HEK293 (cell line): ENCODE data around the gene RGL3.
A peak's percentile ranks its signal among the peaks of the same experiment; 100 is the strongest.

Experiments used
- GLI2 ChIP-seq: fragments of 450-650 bp; formaldehyde crosslinking; IDR thresholded peaks from 2 replicates; pipeline ENCODE4; 2017; ENCODE audit warnings: missing biosample characterization, missing genetic modification characterization, low read depth, borderline replicate concordance
- HOXC10 ChIP-seq: sonication (generic); formaldehyde crosslinking; IDR thresholded peaks from 2 replicates; pipeline ENCODE4 v1.8.1; 2023; ENCODE audit warnings: mild to moderate bottlenecking, missing genetic modification reagents
- KLF1 ChIP-seq: fragments of 450-650 bp; formaldehyde crosslinking; IDR thresholded peaks from 2 replicates; pipeline ENCODE4 v1.5.1; 2016; ENCODE audit warnings: missing biosample characterization, missing genetic modification characterization
- KLF10 ChIP-seq: fragments of 450-650 bp; IDR thresholded peaks from 2 replicates; pipeline ENCODE4 v1.5.1; 2018; ENCODE audit warnings: missing biosample characterization, mild to moderate bottlenecking, missing genetic modification characterization
- KLF9 ChIP-seq: fragments of 450-650 bp; formaldehyde crosslinking; IDR thresholded peaks from 2 replicates; pipeline ENCODE4 v1.5.1; 2016; ENCODE audit warnings: missing biosample characterization, missing genetic modification characterization, low read depth
- MZF1 ChIP-seq: fragments of 450-650 bp; formaldehyde crosslinking; IDR thresholded peaks from 2 replicates; pipeline ENCODE4 v1.5.1; 2017; ENCODE audit warnings: missing biosample characterization, missing genetic modification characterization, borderline replicate concordance
- WT1 ChIP-seq: fragments of 450-650 bp; formaldehyde crosslinking; IDR thresholded peaks from 2 replicates; pipeline ENCODE4 v1.5.1; 2016; ENCODE audit warnings: missing biosample characterization, missing genetic modification characterization
- YY1 ChIP-seq: fragments of 450-650 bp; formaldehyde crosslinking; IDR thresholded peaks from 2 replicates; pipeline ENCODE4 v1.5.1; 2018; ENCODE audit warnings: missing biosample characterization, missing genetic modification characterization
- ZFHX2 ChIP-seq: fragments of 450-650 bp; formaldehyde crosslinking; conservative IDR thresholded peaks from 2 replicates; pipeline ENCODE4 v1.5.1; 2016; ENCODE audit warnings: missing biosample characterization, missing genetic modification characterization
- ZFP69B ChIP-seq: fragments of 450-650 bp; formaldehyde crosslinking; IDR thresholded peaks from 2 replicates; pipeline ENCODE4 v1.5.1; 2016; ENCODE audit warnings: missing biosample characterization, missing genetic modification characterization
- ZNF112 ChIP-seq: fragments of 450-650 bp; formaldehyde crosslinking; IDR thresholded peaks from 2 replicates; pipeline ENCODE4 v1.5.0; 2017; ENCODE audit warnings: missing biosample characterization, missing genetic modification characterization
- ZNF132 ChIP-seq: fragments of 450-650 bp; formaldehyde crosslinking; IDR thresholded peaks from 2 replicates; pipeline ENCODE4 v1.5.1; 2017; ENCODE audit warnings: missing biosample characterization, missing genetic modification characterization, borderline replicate concordance
- ZNF19 ChIP-seq: fragments of 450-650 bp; formaldehyde crosslinking; IDR thresholded peaks from 2 replicates; pipeline ENCODE4; 2016; ENCODE audit warnings: missing biosample characterization, missing genetic modification characterization, low read depth
- ZNF266 ChIP-seq: fragments of 450-650 bp; formaldehyde crosslinking; IDR thresholded peaks from 2 replicates; pipeline ENCODE4 v1.5.1; 2016; ENCODE audit warnings: missing biosample characterization, missing genetic modification characterization, low read depth
- ZNF391 ChIP-seq: fragments of 450-650 bp; formaldehyde crosslinking; IDR thresholded peaks from 2 replicates; pipeline ENCODE4 v1.5.1; 2016; ENCODE audit warnings: low read depth, missing biosample characterization, missing genetic modification characterization, borderline replicate concordance
- ZNF501 ChIP-seq: fragments of 450-650 bp; formaldehyde crosslinking; IDR thresholded peaks from 2 replicates; pipeline ENCODE4 v1.5.1; 2016; ENCODE audit warnings: missing biosample characterization, missing genetic modification characterization
- ZNF510 ChIP-seq: fragments of 450-650 bp; formaldehyde crosslinking; IDR thresholded peaks from 2 replicates; pipeline ENCODE4 v1.5.1; 2018; ENCODE audit warnings: mild to moderate bottlenecking, missing genetic modification characterization, missing biosample characterization; ENCODE audit not compliant: insufficient replicate concordance
- ZNF558 ChIP-seq: fragments of 450-650 bp; formaldehyde crosslinking; IDR thresholded peaks from 2 replicates; pipeline ENCODE4 v1.5.1; 2016; ENCODE audit warnings: missing biosample characterization, missing genetic modification characterization
- ZNF561 ChIP-seq: fragments of 450-650 bp; IDR thresholded peaks from 2 replicates; pipeline ENCODE4 v1.5.1; 2018; ENCODE audit warnings: missing biosample characterization, missing genetic modification characterization, borderline replicate concordance
- ZNF610 ChIP-seq: fragments of 450-650 bp; formaldehyde crosslinking; IDR thresholded peaks from 2 replicates; pipeline ENCODE4 v1.5.1; 2016; ENCODE audit warnings: missing biosample characterization, missing genetic modification characterization, borderline replicate concordance
- ZNF670 ChIP-seq: fragments of 450-650 bp; formaldehyde crosslinking; IDR thresholded peaks from 2 replicates; pipeline ENCODE4 v1.5.1; 2016; ENCODE audit warnings: missing biosample characterization, missing genetic modification characterization, low read depth
- ZNF747 ChIP-seq: fragments of 450-650 bp; formaldehyde crosslinking; IDR thresholded peaks from 2 replicates; pipeline ENCODE4 v1.5.1; 2016; ENCODE audit warnings: missing biosample characterization, missing genetic modification characterization
- ZNF76 ChIP-seq: fragments of 450-650 bp; formaldehyde crosslinking; IDR thresholded peaks from 2 replicates; pipeline ENCODE4; 2016; ENCODE audit warnings: low read depth, missing biosample characterization, missing genetic modification characterization, borderline replicate concordance
- TF ChIP-seq, protein P1 (sequence below): fragments of 450-650 bp; IDR thresholded peaks from 2 replicates; pipeline ENCODE4 v1.5.1; 2018; ENCODE audit warnings: missing biosample characterization, mild to moderate bottlenecking, missing genetic modification characterization
- TF ChIP-seq, protein P2 (sequence below): fragments of 450-650 bp; formaldehyde crosslinking; IDR thresholded peaks from 2 replicates; pipeline ENCODE4 v1.5.1; 2016; ENCODE audit warnings: missing biosample characterization, missing genetic modification characterization
- TF ChIP-seq, protein P3 (sequence below): fragments of 450-650 bp; formaldehyde crosslinking; IDR thresholded peaks from 2 replicates; pipeline ENCODE4 v1.5.1; 2016; ENCODE audit warnings: missing biosample characterization, missing genetic modification characterization
- TF ChIP-seq, protein P4 (sequence below): fragments of 450-650 bp; formaldehyde crosslinking; IDR thresholded peaks from 2 replicates; pipeline ENCODE4 v1.5.1; 2017; ENCODE audit warnings: missing biosample characterization, missing genetic modification characterization
- TF ChIP-seq, protein P5 (sequence below): fragments of 450-650 bp; formaldehyde crosslinking; IDR thresholded peaks from 2 replicates; pipeline ENCODE4 v1.5.1; 2016; ENCODE audit warnings: missing biosample characterization, missing genetic modification characterization, low read depth
- TF ChIP-seq, protein P6 (sequence below): fragments of 450-650 bp; formaldehyde crosslinking; IDR thresholded peaks from 2 replicates; pipeline ENCODE4; 2016; ENCODE audit warnings: missing biosample characterization, missing genetic modification characterization

The RGL3 gene

DNA sequence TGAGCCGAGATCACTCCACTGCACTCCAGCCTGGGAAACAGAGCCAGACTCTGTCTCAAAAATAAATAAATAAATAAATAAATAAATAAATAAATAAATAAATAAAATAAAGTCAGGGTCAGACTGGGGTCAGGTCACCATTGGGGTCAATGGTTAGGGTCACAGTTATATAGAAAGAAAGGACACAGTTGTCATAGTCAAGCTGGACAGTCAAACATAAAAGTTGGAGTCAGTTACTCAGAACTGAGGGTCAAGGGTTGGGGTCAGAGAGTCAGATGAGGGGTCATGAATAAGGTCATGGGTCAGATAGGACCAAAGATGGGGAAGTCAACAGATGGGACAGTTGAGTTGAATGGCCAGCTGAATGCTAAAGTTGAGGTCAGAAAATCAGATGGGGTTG is 18.3 kb downstream of the RGL3 start (continued):
- TF ChIP-seq ZFHX2 (tag by site-specific recombination) (no peak), ZNF561 (no peak), ZNF501 (tag by site-specific recombination) (no peak), ZNF610 (tag by site-specific recombination) (no peak), KLF1 (no peak), ZNF510 (tag by site-specific recombination) (no peak), GLI2 (tag by site-specific recombination) (peak; percentile 49; the same call in 1 of the 2 replicates), ZNF112 (tag by site-specific recombination) (no peak), ZNF391 (tag by site-specific recombination) (no peak), MZF1 (peak; percentile 57; the same call in 1 of the 2 replicates), ZNF19 (0 out of 2 replicates have a peak, but pooled peaks have one; percentile 68), ZNF670 (tag by site-specific recombination) (no peak), KLF10 (no peak), KLF9 (tag by site-specific recombination) (no peak), ZNF558 (tag by site-specific recombination) (peak; percentile 79), ZNF76 (tag by site-specific recombination) (no peak), ZFP69B (tag by site-specific recombination) (no peak), HOXC10 (CRISPR knock-in tag) (no peak), ZNF266 (tag by site-specific recombination) (peak; percentile 93), ZNF132 (tag by site-specific recombination) (no peak), WT1 (tag by site-specific recombination) (no peak), YY1 (tag by site-specific recombination) (no peak), ZNF747 (no peak)
- TF ChIP-seq, protein P1, sequence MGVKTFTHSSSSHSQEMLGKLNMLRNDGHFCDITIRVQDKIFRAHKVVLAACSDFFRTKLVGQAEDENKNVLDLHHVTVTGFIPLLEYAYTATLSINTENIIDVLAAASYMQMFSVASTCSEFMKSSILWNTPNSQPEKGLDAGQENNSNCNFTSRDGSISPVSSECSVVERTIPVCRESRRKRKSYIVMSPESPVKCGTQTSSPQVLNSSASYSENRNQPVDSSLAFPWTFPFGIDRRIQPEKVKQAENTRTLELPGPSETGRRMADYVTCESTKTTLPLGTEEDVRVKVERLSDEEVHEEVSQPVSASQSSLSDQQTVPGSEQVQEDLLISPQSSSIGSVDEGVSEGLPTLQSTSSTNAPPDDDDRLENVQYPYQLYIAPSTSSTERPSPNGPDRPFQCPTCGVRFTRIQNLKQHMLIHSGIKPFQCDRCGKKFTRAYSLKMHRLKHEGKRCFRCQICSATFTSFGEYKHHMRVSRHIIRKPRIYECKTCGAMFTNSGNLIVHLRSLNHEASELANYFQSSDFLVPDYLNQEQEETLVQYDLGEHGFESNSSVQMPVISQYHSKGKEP (tag by site-specific recombination), result no peak
- TF ChIP-seq, protein P2, sequence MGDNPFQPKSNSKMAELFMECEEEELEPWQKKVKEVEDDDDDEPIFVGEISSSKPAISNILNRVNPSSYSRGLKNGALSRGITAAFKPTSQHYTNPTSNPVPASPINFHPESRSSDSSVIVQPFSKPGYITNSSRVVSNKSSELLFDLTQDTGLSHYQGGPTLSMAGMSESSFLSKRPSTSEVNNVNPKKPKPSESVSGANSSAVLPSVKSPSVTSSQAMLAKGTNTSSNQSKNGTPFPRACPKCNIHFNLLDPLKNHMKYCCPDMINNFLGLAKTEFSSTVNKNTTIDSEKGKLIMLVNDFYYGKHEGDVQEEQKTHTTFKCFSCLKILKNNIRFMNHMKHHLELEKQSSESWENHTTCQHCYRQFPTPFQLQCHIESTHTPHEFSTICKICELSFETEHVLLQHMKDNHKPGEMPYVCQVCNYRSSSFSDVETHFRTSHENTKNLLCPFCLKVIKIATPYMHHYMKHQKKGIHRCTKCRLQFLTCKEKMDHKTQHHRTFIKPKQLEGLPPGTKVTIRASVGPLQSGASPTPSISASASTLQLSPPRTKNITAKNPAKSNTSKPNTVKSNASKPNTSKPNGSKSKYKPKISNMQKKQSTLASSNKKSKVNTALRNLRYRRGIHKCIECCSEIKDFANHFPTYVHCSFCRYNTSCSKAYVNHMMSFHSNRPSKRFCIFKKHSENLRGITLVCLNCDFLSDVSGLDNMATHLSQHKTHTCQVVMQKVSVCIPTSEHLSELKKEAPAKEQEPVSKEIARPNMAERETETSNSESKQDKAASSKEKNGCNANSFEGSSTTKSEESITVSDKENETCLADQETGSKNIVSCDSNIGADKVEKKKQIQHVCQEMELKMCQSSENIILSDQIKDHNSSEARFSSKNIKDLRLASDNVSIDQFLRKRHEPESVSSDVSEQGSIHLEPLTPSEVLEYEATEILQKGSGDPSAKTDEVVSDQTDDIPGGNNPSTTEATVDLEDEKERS (tag by site-specific recombination), result no peak
- TF ChIP-seq, protein P3, sequence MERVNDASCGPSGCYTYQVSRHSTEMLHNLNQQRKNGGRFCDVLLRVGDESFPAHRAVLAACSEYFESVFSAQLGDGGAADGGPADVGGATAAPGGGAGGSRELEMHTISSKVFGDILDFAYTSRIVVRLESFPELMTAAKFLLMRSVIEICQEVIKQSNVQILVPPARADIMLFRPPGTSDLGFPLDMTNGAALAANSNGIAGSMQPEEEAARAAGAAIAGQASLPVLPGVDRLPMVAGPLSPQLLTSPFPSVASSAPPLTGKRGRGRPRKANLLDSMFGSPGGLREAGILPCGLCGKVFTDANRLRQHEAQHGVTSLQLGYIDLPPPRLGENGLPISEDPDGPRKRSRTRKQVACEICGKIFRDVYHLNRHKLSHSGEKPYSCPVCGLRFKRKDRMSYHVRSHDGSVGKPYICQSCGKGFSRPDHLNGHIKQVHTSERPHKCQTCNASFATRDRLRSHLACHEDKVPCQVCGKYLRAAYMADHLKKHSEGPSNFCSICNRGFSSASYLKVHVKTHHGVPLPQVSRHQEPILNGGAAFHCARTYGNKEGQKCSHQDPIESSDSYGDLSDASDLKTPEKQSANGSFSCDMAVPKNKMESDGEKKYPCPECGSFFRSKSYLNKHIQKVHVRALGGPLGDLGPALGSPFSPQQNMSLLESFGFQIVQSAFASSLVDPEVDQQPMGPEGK (tag by site-specific recombination), result no peak
- TF ChIP-seq, protein P4, sequence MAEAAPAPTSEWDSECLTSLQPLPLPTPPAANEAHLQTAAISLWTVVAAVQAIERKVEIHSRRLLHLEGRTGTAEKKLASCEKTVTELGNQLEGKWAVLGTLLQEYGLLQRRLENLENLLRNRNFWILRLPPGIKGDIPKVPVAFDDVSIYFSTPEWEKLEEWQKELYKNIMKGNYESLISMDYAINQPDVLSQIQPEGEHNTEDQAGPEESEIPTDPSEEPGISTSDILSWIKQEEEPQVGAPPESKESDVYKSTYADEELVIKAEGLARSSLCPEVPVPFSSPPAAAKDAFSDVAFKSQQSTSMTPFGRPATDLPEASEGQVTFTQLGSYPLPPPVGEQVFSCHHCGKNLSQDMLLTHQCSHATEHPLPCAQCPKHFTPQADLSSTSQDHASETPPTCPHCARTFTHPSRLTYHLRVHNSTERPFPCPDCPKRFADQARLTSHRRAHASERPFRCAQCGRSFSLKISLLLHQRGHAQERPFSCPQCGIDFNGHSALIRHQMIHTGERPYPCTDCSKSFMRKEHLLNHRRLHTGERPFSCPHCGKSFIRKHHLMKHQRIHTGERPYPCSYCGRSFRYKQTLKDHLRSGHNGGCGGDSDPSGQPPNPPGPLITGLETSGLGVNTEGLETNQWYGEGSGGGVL (tag by site-specific recombination), result no peak
- TF ChIP-seq, protein P5, sequence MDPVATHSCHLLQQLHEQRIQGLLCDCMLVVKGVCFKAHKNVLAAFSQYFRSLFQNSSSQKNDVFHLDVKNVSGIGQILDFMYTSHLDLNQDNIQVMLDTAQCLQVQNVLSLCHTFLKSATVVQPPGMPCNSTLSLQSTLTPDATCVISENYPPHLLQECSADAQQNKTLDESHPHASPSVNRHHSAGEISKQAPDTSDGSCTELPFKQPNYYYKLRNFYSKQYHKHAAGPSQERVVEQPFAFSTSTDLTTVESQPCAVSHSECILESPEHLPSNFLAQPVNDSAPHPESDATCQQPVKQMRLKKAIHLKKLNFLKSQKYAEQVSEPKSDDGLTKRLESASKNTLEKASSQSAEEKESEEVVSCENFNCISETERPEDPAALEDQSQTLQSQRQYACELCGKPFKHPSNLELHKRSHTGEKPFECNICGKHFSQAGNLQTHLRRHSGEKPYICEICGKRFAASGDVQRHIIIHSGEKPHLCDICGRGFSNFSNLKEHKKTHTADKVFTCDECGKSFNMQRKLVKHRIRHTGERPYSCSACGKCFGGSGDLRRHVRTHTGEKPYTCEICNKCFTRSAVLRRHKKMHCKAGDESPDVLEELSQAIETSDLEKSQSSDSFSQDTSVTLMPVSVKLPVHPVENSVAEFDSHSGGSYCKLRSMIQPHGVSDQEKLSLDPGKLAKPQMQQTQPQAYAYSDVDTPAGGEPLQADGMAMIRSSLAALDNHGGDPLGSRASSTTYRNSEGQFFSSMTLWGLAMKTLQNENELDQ (tag by site-specific recombination), result no peak
- TF ChIP-seq, protein P6, sequence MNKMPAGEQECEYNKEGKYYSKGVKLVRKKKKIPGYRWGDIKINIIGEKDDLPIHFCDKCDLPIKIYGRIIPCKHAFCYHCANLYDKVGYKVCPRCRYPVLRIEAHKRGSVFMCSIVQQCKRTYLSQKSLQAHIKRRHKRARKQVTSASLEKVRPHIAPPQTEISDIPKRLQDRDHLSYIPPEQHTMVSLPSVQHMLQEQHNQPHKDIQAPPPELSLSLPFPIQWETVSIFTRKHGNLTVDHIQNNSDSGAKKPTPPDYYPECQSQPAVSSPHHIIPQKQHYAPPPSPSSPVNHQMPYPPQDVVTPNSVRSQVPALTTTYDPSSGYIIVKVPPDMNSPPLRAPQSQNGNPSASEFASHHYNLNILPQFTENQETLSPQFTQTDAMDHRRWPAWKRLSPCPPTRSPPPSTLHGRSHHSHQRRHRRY, result no peak
